Measurements from ENCODE around the gene CNOT10.

DNA sequence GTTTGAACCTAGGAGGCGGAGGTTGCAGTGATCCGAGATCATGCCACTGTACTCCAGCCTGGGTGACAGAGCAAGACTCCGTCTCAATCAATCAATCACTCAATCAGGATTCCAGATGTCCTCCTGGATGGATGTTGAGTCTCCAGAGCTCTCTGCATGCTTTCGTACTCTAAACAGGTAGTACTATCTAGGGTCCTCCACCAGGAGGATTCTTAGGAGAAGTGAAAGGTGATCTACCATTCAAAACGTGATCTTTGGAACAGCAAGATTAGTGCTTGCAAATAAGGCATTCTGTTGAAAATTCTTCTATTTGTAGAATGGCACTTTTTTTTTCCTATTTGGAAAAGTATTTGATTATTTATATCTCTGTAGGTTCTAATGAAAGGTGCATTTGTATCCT lies 34.3 kb downstream of the CNOT10 start:
- TF ChIP-seq POLR2A (IDR thresholded peaks at IDR 0.05; ENCODE audit: low read length) = no peak
- TF ChIP-seq GATA1 (IDR thresholded peaks at IDR 0.05; ENCODE audit: low read depth, low read length) = no peak

Measured in erythroblast (primary cell).